A673 (cell line): ENCODE results near the gene RAVER2. TPM values are rescaled to one million over a fixed set of nuclear protein-coding genes. Genes with fewer than 3 reads are reported as not detected.

Experiments
- BruUV-seq: library from RNA; stranded (reverse); fragments of 400-500 nt; replicated peaks from 2 replicates; lab custom pipeline; 2021; lab: Mats Ljungman, UMichigan
- CTCF ChIA-PET: fragments of 300-600 bp; sonication (Branson Sonifier 250); formaldehyde crosslinking; loops from one replicate; lab custom pipeline; 2022; ENCODE audit warnings: antibody characterized with exemption; lab: Charles Lee
- POLR2A ChIA-PET: fragments of 300-600 bp; sonication (Branson Sonifier 250); formaldehyde crosslinking; loops from one replicate; lab custom pipeline; 2022; ENCODE audit warnings: antibody characterized with exemption; ENCODE audit not compliant: low non-redundant PET; lab: Charles Lee
- DNase-seq: peaks from one replicate; pipeline ENCODE4 v3.0.0-alpha.2; 2015; ENCODE audit warnings: low spot score
- H3K27ac ChIP-seq: fragments of 200-600 bp; sonication (generic); 2 replicates; pipeline ENCODE4 v1.5.1; 2016; ENCODE audit warnings: mixed run types, low read depth, mild to moderate bottlenecking, mixed read lengths, antibody characterized with exemption, low read length; ENCODE audit not compliant: poor library complexity, severe bottlenecking
- H3K27me3 ChIP-seq: fragments of 200-600 bp; sonication (generic); replicated peaks from 2 replicates; pipeline ENCODE4 v1.6.1; 2017; ENCODE audit warnings: mixed run types, low read depth, mild to moderate bottlenecking, mixed read lengths, antibody characterized with exemption, low read length; ENCODE audit not compliant: insufficient read depth, poor library complexity
- H3K36me3 ChIP-seq: fragments of 200-600 bp; sonication (generic); 2 replicates; pipeline ENCODE4 v1.6.1; 2016; ENCODE audit warnings: mixed run types, mild to moderate bottlenecking, mixed read lengths, antibody characterized with exemption, low read length; ENCODE audit not compliant: insufficient read depth, poor library complexity, severe bottlenecking
- H3K4me1 ChIP-seq: fragments of 200-600 bp; sonication (generic); 2 replicates; pipeline ENCODE4 v1.6.1; 2017; ENCODE audit warnings: mixed run types, mild to moderate bottlenecking, mixed read lengths, antibody characterized with exemption, low read length; ENCODE audit not compliant: insufficient read depth, poor library complexity, severe bottlenecking
- H3K4me3 ChIP-seq: fragments of 200-600 bp; sonication (generic); 2 replicates; pipeline ENCODE4 v1.5.1; 2016; ENCODE audit warnings: low read depth, mixed run types, mild to moderate bottlenecking, mixed read lengths, low read length; ENCODE audit not compliant: poor library complexity, severe bottlenecking
- H3K9me3 ChIP-seq: fragments of 200-600 bp; sonication (generic); 2 replicates; pipeline ENCODE4 v1.6.1; 2016; ENCODE audit warnings: mixed run types, low read depth, mild to moderate bottlenecking, mixed read lengths, antibody characterized with exemption, low read length; ENCODE audit not compliant: poor library complexity, severe bottlenecking
- CTCF ChIP-seq: fragments of 300-800, 200-600 bp; sonication (generic); conservative IDR thresholded peaks from 2 replicates; pipeline ENCODE4 v1.5.1; 2017; ENCODE audit warnings: low read depth, mild to moderate bottlenecking, antibody characterized with exemption, low read length, moderate library complexity, mixed read lengths
- EZH2 ChIP-seq: fragments of 200-600 bp; sonication (generic); IDR thresholded peaks from 2 replicates; pipeline ENCODE4 v1.6.1; 2017; ENCODE audit warnings: borderline replicate concordance, low read depth, mild to moderate bottlenecking, mixed read lengths, antibody characterized with exemption, low read length; ENCODE audit not compliant: poor library complexity, severe bottlenecking
- intact Hi-C: fragments of 100-400 bp; cut with micrococcal nuclease; formaldehyde crosslinking; loops from one replicate; pipeline ENCODE4 v1.10.0; 2022; ENCODE audit not compliant: unreplicated experiment
- total RNA-seq: library from RNA; stranded (reverse); gene quantifications from 2 replicates; pipeline ENCODE4 v1.2.3, GENCODE V29; 2021

The RAVER2 gene
- total RNA-seq, 1 experiment from 2014 or later: 34.1 TPM

GRCh38 chr1:64877598-64877997 is 132.7 kb downstream of the RAVER2 start:
- peaks cover 92% of the 10 kb centered on the region for H3K36me3 ChIP-seq
- H3K27me3 ChIP-seq: no peaks in the 10 kb centered on the region
- H3K4me1 ChIP-seq: peaks cover 5% of the 10 kb centered on the region
- DNase-seq: no peak
- intact Hi-C loops: no loop called here
- H3K27ac ChIP-seq: peak overlapping the region; percentile 17
- CTCF ChIA-PET: no interaction called here
- BruUV-seq: TSS peak; percentile 4
- no peak overlapping the region for H3K4me3 ChIP-seq
- POLR2A ChIA-PET: no interaction called here
- no peaks in the 10 kb centered on the region for H3K9me3 ChIP-seq
- TF ChIP-seq EZH2: no peak
- TF ChIP-seq CTCF: no peak

- POLR2A ChIA-PET: interaction anchor here (0.6 kb wide), 1 partner anchor 124 kb away, joined by 3 read pairs; no protein-coding TSS in a partner anchor
These were observed 133.2 kb downstream of the RAVER2 start for GRCh38 chr1:64878090-64878489.

GRCh38 chr1:64878931-64879611 is 134.2 kb downstream of the RAVER2 start:
- POLR2A ChIA-PET: no interaction called here
- BruUV-seq: no TSS peak
- Histone ChIP-seq H3K4me3 (no peak overlapping the region), H3K36me3 (peaks cover 92% of the 10 kb centered on the region), H3K27me3 (no peaks in the 10 kb centered on the region), H3K27ac (no peak overlapping the region), H3K4me1 (peaks cover 5% of the 10 kb centered on the region), H3K9me3 (no peaks in the 10 kb centered on the region)
- TF ChIP-seq EZH2 (no peak), CTCF (no peak)
- no peak for DNase-seq
- intact Hi-C loops: no loop called here
- CTCF ChIA-PET: no interaction called here

More at GRCh38 chr1:64878090-64878489, 133.2 kb downstream of the RAVER2 start:
- Histone ChIP-seq H3K27me3 (no peaks in the 10 kb centered on the region), H3K36me3 (peaks cover 92% of the 10 kb centered on the region), H3K4me1 (peaks cover 5% of the 10 kb centered on the region), H3K9me3 (no peaks in the 10 kb centered on the region), H3K27ac (no peak overlapping the region), H3K4me3 (no peak overlapping the region)
- CTCF ChIA-PET: interaction anchor here (0.6 kb wide), 1 partner anchor 194 kb away, joined by 4 read pairs; no protein-coding TSS in a partner anchor
- BruUV-seq: no TSS peak
- no peak for DNase-seq
- intact Hi-C loops: no loop called here
- TF ChIP-seq EZH2 (no peak), CTCF (no peak)
